GM23248 (cell line): ENCODE measurements around the gene PCYT2.

Experiments
- EZH2 ChIP-seq: fragments of 200-600 bp; sonication (generic); IDR thresholded peaks from 2 replicates; pipeline ENCODE4 v1.6.1; 2018; ENCODE audit warnings: antibody characterized with exemption, mild to moderate bottlenecking; ENCODE audit not compliant: insufficient read depth, poor library complexity, severe bottlenecking
- EZH2phosphoT487 ChIP-seq: fragments of 200-600 bp; sonication (generic); IDR thresholded peaks from 2 replicates; pipeline ENCODE4 v1.6.1; 2018; ENCODE audit warnings: antibody characterized with exemption, moderate library complexity, mild to moderate bottlenecking, low read depth; ENCODE audit not compliant: insufficient read depth

- TF ChIP-seq EZH2 = no peak
- no peak for TF ChIP-seq EZH2phosphoT487
Measured at GRCh38 chr17:81948635-81949378, 37.6 kb upstream of the PCYT2 start.
